Measurements from ENCODE around the gene LRRC46. TPM values are rescaled to one million over a fixed set of nuclear protein-coding genes. Genes with fewer than 3 reads are reported as not detected.

LRRC46 gene
- total and polyA plus RNA-seq, 2 of the 13 experiments (the other 11 are each of a cell fraction or from before 2014, with no cell fraction given), result 0.09 TPM

GRCh38 chr17:47844227-47844626, 12.8 kb downstream of the LRRC46 start:
- Histone ChIP-seq H3K9ac (ENCODE audit: insufficient read depth, low read depth, low read length) (no peak overlapping the region), H4K20me1 (ENCODE audit: insufficient read depth, low read length) (no peaks in the 10 kb centered on the region), H3K4me3 (replicated peaks in 1 of 3; ENCODE audit: insufficient read depth in 1 of 3, low read depth in 2 of 3, low read length in 3 of 3) (no peak overlapping the region), H3K27ac (ENCODE audit: extremely low read length, insufficient read depth, low read length) (no peak overlapping the region), H3K36me3 (replicated peaks in 1 of 2; ENCODE audit: control insufficient read depth in 1 of 2, insufficient read depth in 2 of 2, low read length in 2 of 2) (no peaks in the 10 kb centered on the region; a peak in 1 of 5 replicates), H3K27me3 (ENCODE audit: control insufficient read depth in 1 of 2, insufficient read depth in 2 of 2, low read length in 2 of 2) (peaks cover 5 to 11% of the 10 kb centered on the region in 2 experiments; a peak in 3 of 5 replicates), H3K4me1 (ENCODE audit: insufficient read depth, low read length) (peaks cover 49% of the 10 kb centered on the region), H3K79me2 (ENCODE audit: insufficient read depth, low read length) (peaks cover 10% of the 10 kb centered on the region), H2AFZ (ENCODE audit: low read length) (no peak overlapping the region), H3K9me3 (ENCODE audit: low read length) (no peaks in the 10 kb centered on the region), H3K4me2 (ENCODE audit: low read depth, low read length) (peak overlapping the region; percentile 89)
- peak; percentile 66 for FAIRE-seq
- intact Hi-C loops (cut with micrococcal nuclease; ENCODE audit: unreplicated experiment), result no loop called here
- 0% methylated on average over 5 of the region's 5 CpGs for WGBS (ENCODE audit: low lambda C conversion rate)
- CTCF ChIA-PET (ENCODE audit: low intra/inter-chr PET ratio, low total read pairs), result interaction anchor here (1.5 to 5.6 kb wide), 2 partner anchors 45 to 174 kb away, joined by 5 to 162 read pairs; no protein-coding TSS in a partner anchor
- peak; percentile 73 for DNase-seq (ENCODE audit: low spot score)
- POLR2A ChIA-PET, result interaction anchor here (2.3 to 4.8 kb wide), 4 partner anchors 13 to 97 kb away, joined by 6 to 30 read pairs (median 18); partner anchors contain the start of genes LRRC46, MRPL10, PNPO and SP2
- in situ Hi-C loops (cut with HindIII; ENCODE audit: extremely low pct_ligation_motif_present, low pct_unique_long_range_greater_than_20kb), result loop anchor here (5.0 kb wide), 2 partner anchors 48 to 173 kb away; no protein-coding TSS in a partner anchor
- BruUV-seq (replicated peaks), result no TSS peak
- ATAC-seq, result no peak; the same call in 2 of the 3 replicates
- TF ChIP-seq ZNF331 (CRISPR knock-in tag; IDR thresholded peaks at IDR 0.05) (0 out of 2 replicates have a peak, but pooled peaks have one; percentile 11), TFAP4 (IDR thresholded peaks at IDR 0.05; ENCODE audit: borderline replicate concordance, low read depth) (peak; percentile 24; the same call in 1 of the 2 replicates), ZFP1 (CRISPR knock-in tag; IDR thresholded peaks at IDR 0.05) (no peak), CBX5 (CRISPR knock-in tag; IDR thresholded peaks at IDR 0.05; ENCODE audit: borderline replicate concordance) (peak; percentile 49; the same call in 1 of the 2 replicates), FOXP4 (CRISPR knock-in tag; IDR thresholded peaks at IDR 0.05) (0 out of 2 replicates have a peak, but pooled peaks have one; percentile 20), WIZ (CRISPR knock-in tag; IDR thresholded peaks at IDR 0.05) (no peak), GLI4 (CRISPR knock-in tag; IDR thresholded peaks at IDR 0.05; ENCODE audit: borderline replicate concordance) (no peak), ZBTB34 (CRISPR knock-in tag; IDR thresholded peaks at IDR 0.05) (peak; percentile 40; the same call in 1 of the 2 replicates), GLMP (CRISPR knock-in tag; IDR thresholded peaks at IDR 0.05; ENCODE audit: borderline replicate concordance) (no peak), ZNF12 (CRISPR knock-in tag; IDR thresholded peaks at IDR 0.05) (peak; percentile 78; the same call in 1 of the 2 replicates), CEBPB (IDR thresholded peaks at IDR 0.05; ENCODE audit: borderline replicate concordance, low read depth, low read length) (peak; percentile 78; the same call in 1 of the 2 replicates), HMG20A (CRISPR knock-in tag; IDR thresholded peaks at IDR 0.05; ENCODE audit: borderline replicate concordance) (peak; percentile 62; the same call in 1 of the 2 replicates), IKZF5 (CRISPR knock-in tag; IDR thresholded peaks at IDR 0.05) (peak; percentile 49; the same call in 1 of the 2 replicates), MEIS2 (CRISPR knock-in tag; IDR thresholded peaks at IDR 0.05) (0 out of 2 replicates have a peak, but pooled peaks have one; percentile 26), MTF1 (CRISPR knock-in tag; IDR thresholded peaks at IDR 0.05) (no peak), ARNT2 (CRISPR knock-in tag; IDR thresholded peaks at IDR 0.05; ENCODE audit: low read depth) (0 out of 2 replicates have a peak, but pooled peaks have one; percentile 28), NCOA2 (CRISPR knock-in tag; IDR thresholded peaks at IDR 0.05) (peak; percentile 35; the same call in 1 of the 2 replicates), STAG1 (CRISPR knock-in tag; IDR thresholded peaks at IDR 0.05) (no peak), ZBTB7B (CRISPR knock-in tag; IDR thresholded peaks at IDR 0.05) (0 out of 2 replicates have a peak, but pooled peaks have one; percentile 32)

All from HepG2 (cell line).